Tibial artery (tissue), 4 donors: ENCODE data around the gene FNDC3B.

ENCODE experiments used
- DNase-seq, 2 donors: peaks; one replicate each; pipeline ENCODE4 v3.0.0-alpha.2; 2019
- H3K27ac ChIP-seq, 2 donors: fragments of 200-600 bp; sonication (generic) in 1 of 2; 1 replicate in 1 of 2; 2 replicates in 1 of 2; pipeline ENCODE4 v1.5.1; 2018 to 2019; ENCODE audit warnings: mild to moderate bottlenecking in 1 of 2
- H3K27me3 ChIP-seq, 2 donors: fragments of 200-600 bp; sonication (generic) in 1 of 2; one replicate each; pipeline versions ENCODE4 v1.5.1 to v1.6.0; 2016 to 2019
- H3K36me3 ChIP-seq, 3 donors: fragments of 200-600 bp; sonication (generic) in 2 of 3; one replicate each; pipeline ENCODE4 v1.5.1; 2016 to 2019; ENCODE audit warnings: mild to moderate bottlenecking in 2 of 3
- H3K4me1 ChIP-seq, 4 donors: fragments of 200-600 bp; sonication (generic) in 2 of 4; 1 replicate in 3 of 4; 2 replicates in 1 of 4; pipeline ENCODE4 v1.5.1; 2016 to 2019
- H3K4me3 ChIP-seq, 2 donors: fragments of 200-600 bp; sonication (generic) in 1 of 2; 1 replicate in 1 of 2; 2 replicates in 1 of 2; pipeline ENCODE4 v1.5.1; 2018 to 2019; ENCODE audit warnings: mild to moderate bottlenecking in 2 of 2
- H3K9me3 ChIP-seq, 3 donors: fragments of 200-600 bp; sonication (generic) in 1 of 3; one replicate each; pipeline ENCODE4 v1.5.1; 2016 to 2019
- CTCF ChIP-seq, 2 experiments: fragments of 200-600 bp in 1 of 2; fragments of 450-650 bp in 1 of 2; IDR thresholded peaks; one replicate each; pipeline ENCODE4 v1.5.1; 2017 to 2019; ENCODE audit warnings: antibody characterized with exemption in 2 of 2, mild to moderate bottlenecking in 1 of 2, moderate library complexity in 1 of 2
- intact Hi-C: fragments of 100-400 bp; cut with DNase I; formaldehyde crosslinking; loops from one replicate; pipeline ENCODE4 v1.15.0; 2023; ENCODE audit warnings: low total_unique reads

FNDC3B gene

GRCh38 chr3:172189213-172189612 is 149.8 kb downstream of the FNDC3B start:
- no peak overlapping the region for H3K4me3 ChIP-seq
- no peak for TF ChIP-seq CTCF (IDR thresholded peaks at IDR 0.05)
- H3K4me1 ChIP-seq, result peaks cover 0 to 37% (median 3%) of the 10 kb centered on the region in 4 donors
- no peaks in the 10 kb centered on the region for H3K9me3 ChIP-seq
- no peak for DNase-seq
- H3K27ac ChIP-seq, result no peak overlapping the region
- no peaks in the 10 kb centered on the region for H3K36me3 ChIP-seq
- H3K27me3 ChIP-seq, result no peaks in the 10 kb centered on the region
- intact Hi-C loops, result no loop called here

- no peaks in the 10 kb centered on the region for H3K9me3 ChIP-seq
- no peaks in the 10 kb centered on the region for H3K36me3 ChIP-seq
- H3K27me3 ChIP-seq, result no peaks in the 10 kb centered on the region
- intact Hi-C loops, result no loop called here
- no peak for DNase-seq
- H3K4me1 ChIP-seq, result peaks cover 0 to 37% (median 6%) of the 10 kb centered on the region in 4 donors
- TF ChIP-seq CTCF (IDR thresholded peaks at IDR 0.05), result no peak
- H3K27ac ChIP-seq, result no peak overlapping the region
- no peak overlapping the region for H3K4me3 ChIP-seq
Measured at GRCh38 chr3:172189987-172190603, 150.7 kb downstream of the FNDC3B start.

GRCh38 chr3:172190980-172191379 is 151.6 kb downstream of the FNDC3B start:
- intact Hi-C loops, result no loop called here

GRCh38 chr3:172191629-172192028 is 152.3 kb downstream of the FNDC3B start:
- no peaks in the 10 kb centered on the region for H3K36me3 ChIP-seq
- H3K4me1 ChIP-seq, result peaks cover 0 to 33% (median 9%) of the 10 kb centered on the region in 4 donors
- no peak overlapping the region for H3K4me3 ChIP-seq
- no peak for TF ChIP-seq CTCF (IDR thresholded peaks at IDR 0.05)
- H3K27me3 ChIP-seq, result no peaks in the 10 kb centered on the region
- no peaks in the 10 kb centered on the region for H3K9me3 ChIP-seq
- intact Hi-C loops, result no loop called here
- H3K27ac ChIP-seq, result no peak overlapping the region
- DNase-seq, result no peak

More at GRCh38 chr3:172190980-172191379, 151.6 kb downstream of the FNDC3B start:
- Histone ChIP-seq H3K4me3 (no peak overlapping the region), H3K4me1 (peaks cover 0 to 34% (median 9%) of the 10 kb centered on the region in 4 donors), H3K27me3 (no peaks in the 10 kb centered on the region), H3K9me3 (no peaks in the 10 kb centered on the region), H3K27ac (no peak overlapping the region), H3K36me3 (no peaks in the 10 kb centered on the region)
- no peak for TF ChIP-seq CTCF (IDR thresholded peaks at IDR 0.05)
- DNase-seq, result no peak

GRCh38 chr3:172192830-172193415 is 153.5 kb downstream of the FNDC3B start:
- intact Hi-C loops, result no loop called here
- H3K4me3 ChIP-seq, result no peak overlapping the region
- no peaks in the 10 kb centered on the region for H3K27me3 ChIP-seq
- DNase-seq, result no peak
- no peaks in the 10 kb centered on the region for H3K36me3 ChIP-seq
- TF ChIP-seq CTCF (IDR thresholded peaks at IDR 0.05), result no peak
- H3K4me1 ChIP-seq, result peaks cover 0 to 39% (median 9%) of the 10 kb centered on the region in 4 donors
- H3K9me3 ChIP-seq, result no peaks in the 10 kb centered on the region
- H3K27ac ChIP-seq, result no peak overlapping the region
